HG02642 (cell line): ENCODE data around the gene PRR36.

Source experiments
- ATAC-seq: cut with Tn5 transposase; IDR thresholded peaks from one replicate; pipeline ENCODE4 v1.9.1; 2021; ENCODE audit warnings: mild to moderate bottlenecking; ENCODE audit not compliant: unreplicated experiment, poor library complexity

PRR36 gene

DNA sequence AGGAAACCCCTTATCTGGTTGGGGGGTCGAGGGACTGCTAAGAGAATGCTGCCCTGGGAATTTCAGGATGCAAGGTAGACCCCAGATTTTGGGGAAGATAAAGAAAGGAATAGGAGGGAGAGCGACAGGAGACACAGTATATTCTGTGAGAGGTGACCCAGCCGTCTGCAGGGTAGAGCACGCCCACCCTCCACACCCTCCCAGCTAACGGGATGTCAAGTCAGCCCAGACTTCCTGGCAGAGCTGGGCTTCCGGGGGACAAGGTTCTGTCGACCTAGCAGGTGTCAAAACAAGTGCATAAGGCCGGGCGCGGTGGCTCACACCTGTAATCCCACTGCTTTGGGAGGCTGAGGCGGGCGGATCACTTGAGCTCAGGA is 695 bp upstream of the PRR36 start:
- no peak for ATAC-seq

GRCh38 chr19:7873304-7874075 is 700 bp downstream of the PRR36 start:
- no peak for ATAC-seq

DNA sequence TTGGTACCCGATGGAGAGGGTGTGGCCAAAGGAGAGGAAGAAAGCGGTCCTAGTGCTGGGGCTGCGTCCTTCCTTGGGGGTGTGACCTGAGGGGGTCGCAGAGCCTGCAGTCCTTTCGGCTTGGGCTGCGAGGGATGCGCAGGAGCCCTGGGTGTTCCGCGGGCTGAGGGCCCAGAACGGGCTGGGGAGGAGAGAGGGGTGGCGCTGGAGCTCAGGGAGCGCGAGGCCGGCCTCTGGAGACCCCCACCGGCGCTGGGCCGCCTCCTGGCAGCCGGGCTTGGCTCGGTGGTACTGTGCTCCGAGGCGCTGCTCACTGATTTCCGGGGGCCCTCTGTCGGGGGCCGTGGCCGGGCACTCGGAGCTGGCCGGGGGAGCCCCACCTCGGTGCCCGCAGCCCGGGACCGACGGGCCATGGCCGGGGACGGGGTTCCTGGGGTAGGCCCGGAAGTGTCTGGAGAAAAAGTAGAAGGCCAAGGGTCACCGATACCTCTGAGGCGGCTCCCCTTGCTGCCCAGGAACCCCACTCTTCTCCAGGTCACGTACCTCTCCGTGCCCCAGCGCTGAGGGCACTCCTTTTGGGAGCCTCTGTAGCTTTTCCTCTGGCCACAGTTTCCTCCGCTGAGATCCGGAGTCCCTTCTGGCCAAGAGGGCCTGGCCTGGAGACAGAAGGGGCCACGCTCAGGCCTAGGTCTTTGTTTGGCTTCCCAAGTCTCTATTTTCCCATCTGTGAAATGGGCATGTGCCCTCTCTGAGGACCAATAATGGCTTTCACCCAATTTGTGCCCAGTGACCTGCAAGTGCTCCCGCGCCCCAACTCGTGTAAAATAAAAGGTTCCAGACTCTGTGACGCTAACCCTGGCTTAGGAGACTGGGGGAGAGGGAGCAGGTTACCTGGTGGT is 1.6 kb downstream of the PRR36 start:
- no peak for ATAC-seq

GRCh38 chr19:7871437-7872305 is 2.5 kb downstream of the PRR36 start:
- ATAC-seq: no peak

DNA sequence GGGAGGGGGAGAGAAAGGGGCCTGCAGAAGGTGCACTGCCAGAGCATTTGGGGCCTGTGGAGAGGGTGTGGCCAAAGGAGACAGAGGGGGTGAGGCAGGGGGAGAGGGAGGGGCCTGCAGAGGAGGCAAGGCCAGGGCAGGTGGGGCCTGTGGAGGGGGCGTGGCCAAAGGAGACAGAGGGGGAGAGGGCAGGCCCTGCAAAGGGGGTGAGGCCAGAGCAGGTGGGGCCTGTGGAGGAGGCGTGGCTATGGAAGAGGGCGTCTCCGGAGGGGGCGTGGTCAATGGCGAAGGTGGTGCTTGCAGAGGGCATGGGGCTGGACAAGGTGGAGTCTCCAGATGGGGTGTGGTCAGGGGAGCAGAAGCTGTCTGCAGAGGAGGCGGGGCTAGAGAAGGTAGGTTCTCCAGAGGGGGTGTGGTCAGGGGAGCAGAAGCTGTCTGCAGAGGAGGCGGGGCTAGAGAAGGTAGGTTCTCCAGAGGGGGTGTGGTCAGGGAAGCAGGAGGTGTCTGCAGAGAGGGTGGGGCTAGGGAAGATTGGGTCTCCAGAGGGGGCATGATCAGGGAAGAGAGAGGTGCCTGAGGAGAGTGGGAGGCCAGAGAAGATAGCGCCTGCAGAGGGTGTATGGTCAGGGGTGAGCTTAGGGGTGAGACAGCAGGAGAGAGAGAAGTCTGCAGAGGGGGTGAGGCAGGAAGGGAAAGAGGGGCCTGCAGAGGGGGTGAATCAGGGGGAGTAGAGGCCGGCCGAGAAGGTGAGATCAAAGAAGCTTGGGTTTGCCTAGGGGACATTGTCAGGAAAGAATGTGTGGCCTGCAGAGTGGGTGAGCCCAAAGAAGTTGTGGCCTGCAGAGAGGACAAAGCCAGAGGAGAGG is 3.4 kb downstream of the PRR36 start:
- no peak for ATAC-seq

DNA sequence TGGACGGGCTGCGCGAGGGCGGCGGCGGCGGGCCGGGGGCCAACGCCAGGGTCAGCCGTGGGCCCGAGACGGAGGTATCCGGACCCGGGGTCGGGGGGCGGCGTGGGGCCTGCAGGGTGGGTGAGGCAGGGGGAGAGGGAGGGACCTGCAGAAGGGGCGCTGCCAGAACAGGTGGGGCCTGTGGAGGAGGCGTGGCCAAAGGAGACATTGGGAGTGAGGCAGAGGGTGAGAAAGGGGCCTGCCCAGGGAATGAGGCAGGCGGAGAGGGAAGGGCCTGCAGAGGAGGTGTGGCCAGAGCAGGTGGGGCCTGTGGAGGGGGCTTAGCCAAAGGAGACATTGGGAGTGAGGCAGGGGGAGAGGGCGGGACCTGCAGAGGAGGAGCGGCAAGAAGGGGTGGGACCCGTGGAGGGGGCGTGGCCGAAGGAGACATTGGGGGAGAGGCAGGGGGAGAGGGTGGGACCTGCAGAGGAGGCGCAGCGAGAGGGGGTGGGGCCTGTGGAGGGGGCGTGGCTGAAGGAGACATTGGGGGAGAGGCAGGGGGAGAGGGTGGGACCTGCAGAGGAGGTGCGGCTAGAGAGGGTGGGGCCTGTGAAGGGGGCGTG is 4.2 kb downstream of the PRR36 start:
- ATAC-seq: no peak

- peak; percentile 53 for ATAC-seq
Observed at GRCh38 chr19:7869453-7869909, 4.7 kb downstream of the PRR36 start.

- ATAC-seq: peak; percentile 78
Observed at GRCh38 chr19:7868671-7869452, 5.3 kb downstream of the PRR36 start.

GRCh38 chr19:7868326-7868670 is 5.9 kb downstream of the PRR36 start:
- ATAC-seq: no peak

- ATAC-seq: no peak
Observed at GRCh38 chr19:7867092-7867844, 6.9 kb downstream of the PRR36 start.

DNA sequence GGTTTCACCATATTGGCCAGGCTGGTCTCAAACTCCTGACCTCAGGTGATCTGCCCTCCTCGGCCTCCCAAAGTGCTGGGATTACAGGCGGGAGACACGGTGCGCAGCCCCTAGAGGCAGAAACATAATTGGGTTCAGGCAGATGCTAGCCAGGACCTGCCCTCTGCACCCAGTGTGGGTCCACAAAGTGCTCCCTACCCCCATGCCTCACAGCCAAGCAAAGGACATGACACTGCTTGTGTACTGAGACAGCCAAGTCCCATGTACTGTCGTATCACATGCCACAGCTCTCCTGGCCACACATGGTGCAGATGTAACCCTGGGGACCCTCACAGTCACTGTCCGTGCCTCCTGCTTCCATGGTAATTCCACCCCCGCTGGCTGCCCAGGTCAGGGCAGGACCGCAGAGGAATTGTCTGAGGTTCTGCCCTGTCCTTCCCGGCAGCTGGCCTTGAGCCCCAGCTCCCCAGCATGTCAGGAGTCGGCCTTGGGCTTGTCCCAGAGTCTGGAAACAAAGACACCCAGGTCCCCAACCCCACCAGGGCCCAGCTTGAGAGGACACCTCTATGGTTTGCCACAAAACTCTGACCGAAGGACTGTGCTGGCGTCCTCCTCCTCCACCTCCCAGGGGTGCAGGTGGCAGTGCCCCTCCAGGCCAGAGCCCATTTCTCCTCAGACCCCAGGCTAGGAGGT is 7.6 kb downstream of the PRR36 start:
- ATAC-seq: no peak

- no peak for ATAC-seq
Observed at GRCh38 chr19:7865262-7865911, 8.8 kb downstream of the PRR36 start.

DNA sequence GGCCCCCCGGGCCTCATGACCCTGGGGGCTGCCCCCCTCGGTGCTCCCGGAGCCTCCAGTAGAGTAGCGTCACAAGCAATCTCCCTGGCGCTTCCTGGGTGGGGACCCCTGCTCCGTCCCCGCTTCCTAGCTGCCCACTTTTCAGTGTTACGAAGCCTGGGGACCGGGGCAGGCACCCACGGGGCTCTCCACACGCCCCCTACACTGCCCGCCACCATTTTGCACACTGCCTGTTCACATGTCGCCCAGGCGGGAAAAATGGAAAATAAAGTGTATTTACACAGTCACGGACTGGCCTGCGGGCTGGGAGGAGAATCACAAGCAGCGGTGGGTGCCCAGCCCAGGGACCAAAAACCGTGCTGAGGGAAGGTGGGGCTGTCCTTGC is 9.5 kb downstream of the PRR36 start:
- ATAC-seq: no peak

DNA sequence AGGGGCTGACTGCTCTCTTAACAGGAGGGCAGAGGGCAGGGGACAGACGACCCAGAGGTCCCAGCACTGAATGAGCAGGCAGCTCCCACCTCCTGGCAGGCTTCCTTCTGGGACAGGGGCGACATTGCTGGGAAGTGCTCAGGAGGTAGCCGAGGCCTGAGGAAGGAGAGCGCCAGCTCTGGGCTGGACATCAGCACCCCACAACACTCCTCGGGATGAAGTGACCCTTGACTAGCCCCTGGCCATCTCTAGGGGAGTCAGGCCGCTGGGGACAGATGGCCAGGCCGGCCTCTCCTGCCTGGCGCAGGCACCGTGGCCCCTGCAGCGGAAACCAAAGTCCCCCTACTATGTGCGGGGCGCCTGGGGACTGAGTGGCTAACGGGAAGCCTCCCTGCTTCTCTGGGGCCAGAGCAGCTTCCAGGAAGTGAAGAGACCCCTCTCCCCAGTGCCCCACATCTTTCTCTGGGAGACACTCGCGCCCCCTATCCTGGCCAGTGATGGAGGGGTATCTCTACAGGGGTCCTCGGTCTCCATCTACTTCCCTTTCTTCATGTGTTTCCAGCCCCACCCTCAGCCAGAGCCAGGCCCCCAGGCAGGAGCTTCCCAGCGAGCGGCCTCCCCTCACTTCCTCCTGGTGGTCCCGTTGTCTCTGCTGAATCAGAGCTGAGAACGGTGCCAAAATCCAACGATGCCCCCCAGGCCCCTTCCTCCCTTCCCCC is 10.1 kb downstream of the PRR36 start:
- ATAC-seq: no peak

DNA sequence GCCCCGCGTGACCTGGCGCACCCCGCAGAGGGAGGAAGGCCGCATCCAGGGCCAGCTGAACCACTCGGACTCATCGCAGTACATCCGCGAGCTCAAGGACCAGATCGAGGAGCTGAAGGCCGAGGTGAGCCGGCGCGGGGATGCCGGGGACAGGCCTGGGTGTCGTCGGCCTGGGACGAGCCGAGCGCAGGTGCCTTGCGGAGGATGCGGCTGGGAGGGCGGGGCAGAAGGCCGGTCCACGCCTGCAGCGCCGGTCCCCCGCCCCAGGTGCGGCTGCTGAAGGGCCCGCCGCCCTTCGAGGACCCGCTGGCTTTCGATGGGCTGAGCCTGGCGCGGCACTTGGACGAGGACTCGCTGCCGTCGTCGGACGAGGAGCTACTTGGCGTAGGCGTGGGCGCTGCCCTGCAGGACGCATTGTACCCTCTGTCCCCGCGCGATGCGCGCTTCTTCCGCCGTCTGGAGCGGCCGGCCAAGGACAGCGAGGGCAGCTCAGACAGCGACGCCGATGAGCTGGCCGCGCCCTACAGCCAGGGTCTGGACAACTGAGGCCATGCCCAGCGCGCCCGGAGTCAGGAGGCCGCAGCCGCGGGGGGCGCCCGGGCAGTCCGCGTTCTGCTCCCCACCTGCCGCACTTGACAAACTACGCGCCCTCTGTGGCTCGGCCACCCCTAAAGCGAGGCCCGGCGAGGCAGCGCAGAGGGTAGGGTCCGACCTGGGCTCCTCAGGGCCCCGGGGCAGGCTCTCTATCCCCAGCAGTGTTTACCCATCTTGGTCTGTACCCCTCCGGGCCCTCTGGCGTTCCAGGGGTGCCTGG is 10.8 kb downstream of the PRR36 start:
- ATAC-seq: no peak
